ENCODE measurements around the gene MIDN.

DNA sequence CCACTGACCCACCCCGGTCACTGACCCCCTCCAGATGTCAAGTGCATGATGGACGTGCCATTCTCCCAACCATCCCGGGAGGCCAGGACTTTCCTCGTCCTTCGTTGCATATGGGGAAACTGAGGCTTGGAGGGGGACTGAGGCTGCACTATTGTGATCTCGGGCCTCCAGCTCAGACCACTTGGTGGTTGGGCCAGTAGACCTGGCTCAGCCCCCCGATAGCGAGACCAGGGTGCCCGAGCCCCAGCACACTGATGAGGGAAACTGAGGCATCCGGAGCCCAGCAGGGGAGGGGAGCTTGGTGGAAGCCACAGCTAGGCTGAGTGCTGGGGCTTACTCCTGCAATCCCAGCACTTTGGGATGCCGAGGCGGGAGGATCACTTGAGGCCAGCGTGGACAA, 47.7 kb downstream of the MIDN start:
- TF ChIP-seq, protein P1, sequence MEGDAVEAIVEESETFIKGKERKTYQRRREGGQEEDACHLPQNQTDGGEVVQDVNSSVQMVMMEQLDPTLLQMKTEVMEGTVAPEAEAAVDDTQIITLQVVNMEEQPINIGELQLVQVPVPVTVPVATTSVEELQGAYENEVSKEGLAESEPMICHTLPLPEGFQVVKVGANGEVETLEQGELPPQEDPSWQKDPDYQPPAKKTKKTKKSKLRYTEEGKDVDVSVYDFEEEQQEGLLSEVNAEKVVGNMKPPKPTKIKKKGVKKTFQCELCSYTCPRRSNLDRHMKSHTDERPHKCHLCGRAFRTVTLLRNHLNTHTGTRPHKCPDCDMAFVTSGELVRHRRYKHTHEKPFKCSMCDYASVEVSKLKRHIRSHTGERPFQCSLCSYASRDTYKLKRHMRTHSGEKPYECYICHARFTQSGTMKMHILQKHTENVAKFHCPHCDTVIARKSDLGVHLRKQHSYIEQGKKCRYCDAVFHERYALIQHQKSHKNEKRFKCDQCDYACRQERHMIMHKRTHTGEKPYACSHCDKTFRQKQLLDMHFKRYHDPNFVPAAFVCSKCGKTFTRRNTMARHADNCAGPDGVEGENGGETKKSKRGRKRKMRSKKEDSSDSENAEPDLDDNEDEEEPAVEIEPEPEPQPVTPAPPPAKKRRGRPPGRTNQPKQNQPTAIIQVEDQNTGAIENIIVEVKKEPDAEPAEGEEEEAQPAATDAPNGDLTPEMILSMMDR (tag by site-specific recombination; IDR thresholded peaks at IDR 0.05), result no peak
- TF ChIP-seq, protein P2, sequence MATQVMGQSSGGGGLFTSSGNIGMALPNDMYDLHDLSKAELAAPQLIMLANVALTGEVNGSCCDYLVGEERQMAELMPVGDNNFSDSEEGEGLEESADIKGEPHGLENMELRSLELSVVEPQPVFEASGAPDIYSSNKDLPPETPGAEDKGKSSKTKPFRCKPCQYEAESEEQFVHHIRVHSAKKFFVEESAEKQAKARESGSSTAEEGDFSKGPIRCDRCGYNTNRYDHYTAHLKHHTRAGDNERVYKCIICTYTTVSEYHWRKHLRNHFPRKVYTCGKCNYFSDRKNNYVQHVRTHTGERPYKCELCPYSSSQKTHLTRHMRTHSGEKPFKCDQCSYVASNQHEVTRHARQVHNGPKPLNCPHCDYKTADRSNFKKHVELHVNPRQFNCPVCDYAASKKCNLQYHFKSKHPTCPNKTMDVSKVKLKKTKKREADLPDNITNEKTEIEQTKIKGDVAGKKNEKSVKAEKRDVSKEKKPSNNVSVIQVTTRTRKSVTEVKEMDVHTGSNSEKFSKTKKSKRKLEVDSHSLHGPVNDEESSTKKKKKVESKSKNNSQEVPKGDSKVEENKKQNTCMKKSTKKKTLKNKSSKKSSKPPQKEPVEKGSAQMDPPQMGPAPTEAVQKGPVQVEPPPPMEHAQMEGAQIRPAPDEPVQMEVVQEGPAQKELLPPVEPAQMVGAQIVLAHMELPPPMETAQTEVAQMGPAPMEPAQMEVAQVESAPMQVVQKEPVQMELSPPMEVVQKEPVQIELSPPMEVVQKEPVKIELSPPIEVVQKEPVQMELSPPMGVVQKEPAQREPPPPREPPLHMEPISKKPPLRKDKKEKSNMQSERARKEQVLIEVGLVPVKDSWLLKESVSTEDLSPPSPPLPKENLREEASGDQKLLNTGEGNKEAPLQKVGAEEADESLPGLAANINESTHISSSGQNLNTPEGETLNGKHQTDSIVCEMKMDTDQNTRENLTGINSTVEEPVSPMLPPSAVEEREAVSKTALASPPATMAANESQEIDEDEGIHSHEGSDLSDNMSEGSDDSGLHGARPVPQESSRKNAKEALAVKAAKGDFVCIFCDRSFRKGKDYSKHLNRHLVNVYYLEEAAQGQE (tag by site-specific recombination; IDR thresholded peaks at IDR 0.05), result no peak
- TF ChIP-seq ZEB2 (tag by site-specific recombination; IDR thresholded peaks at IDR 0.05) (no peak), ZNF555 (tag by site-specific recombination; conservative IDR thresholded peaks at IDR 0.05) (no peak), ZBTB20 (tag by site-specific recombination; IDR thresholded peaks at IDR 0.05) (no peak), ZNF155 (tag by site-specific recombination; IDR thresholded peaks at IDR 0.05) (no peak), ZNF785 (tag by site-specific recombination; IDR thresholded peaks at IDR 0.05) (no peak), ZNF596 (tag by site-specific recombination; IDR thresholded peaks at IDR 0.05) (no peak), ZSCAN16 (tag by site-specific recombination; IDR thresholded peaks at IDR 0.05) (no peak), RBAK (tag by site-specific recombination; IDR thresholded peaks at IDR 0.05) (no peak)
- TF ChIP-seq, protein P3, sequence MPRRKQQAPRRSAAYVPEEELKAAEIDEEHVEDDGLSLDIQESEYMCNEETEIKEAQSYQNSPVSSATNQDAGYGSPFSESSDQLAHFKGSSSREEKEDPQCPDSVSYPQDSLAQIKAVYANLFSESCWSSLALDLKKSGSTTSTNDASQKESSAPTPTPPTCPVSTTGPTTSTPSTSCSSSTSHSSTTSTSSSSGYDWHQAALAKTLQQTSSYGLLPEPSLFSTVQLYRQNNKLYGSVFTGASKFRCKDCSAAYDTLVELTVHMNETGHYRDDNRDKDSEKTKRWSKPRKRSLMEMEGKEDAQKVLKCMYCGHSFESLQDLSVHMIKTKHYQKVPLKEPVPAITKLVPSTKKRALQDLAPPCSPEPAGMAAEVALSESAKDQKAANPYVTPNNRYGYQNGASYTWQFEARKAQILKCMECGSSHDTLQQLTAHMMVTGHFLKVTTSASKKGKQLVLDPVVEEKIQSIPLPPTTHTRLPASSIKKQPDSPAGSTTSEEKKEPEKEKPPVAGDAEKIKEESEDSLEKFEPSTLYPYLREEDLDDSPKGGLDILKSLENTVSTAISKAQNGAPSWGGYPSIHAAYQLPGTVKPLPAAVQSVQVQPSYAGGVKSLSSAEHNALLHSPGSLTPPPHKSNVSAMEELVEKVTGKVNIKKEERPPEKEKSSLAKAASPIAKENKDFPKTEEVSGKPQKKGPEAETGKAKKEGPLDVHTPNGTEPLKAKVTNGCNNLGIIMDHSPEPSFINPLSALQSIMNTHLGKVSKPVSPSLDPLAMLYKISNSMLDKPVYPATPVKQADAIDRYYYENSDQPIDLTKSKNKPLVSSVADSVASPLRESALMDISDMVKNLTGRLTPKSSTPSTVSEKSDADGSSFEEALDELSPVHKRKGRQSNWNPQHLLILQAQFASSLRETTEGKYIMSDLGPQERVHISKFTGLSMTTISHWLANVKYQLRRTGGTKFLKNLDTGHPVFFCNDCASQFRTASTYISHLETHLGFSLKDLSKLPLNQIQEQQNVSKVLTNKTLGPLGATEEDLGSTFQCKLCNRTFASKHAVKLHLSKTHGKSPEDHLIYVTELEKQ (tag by site-specific recombination; IDR thresholded peaks at IDR 0.05; ENCODE audit: borderline replicate concordance), result no peak
